HepG2 (cell line): ENCODE measurements around the gene SPHK2. TPM values are rescaled to one million over a fixed set of nuclear protein-coding genes. Genes with fewer than 3 reads are reported as not detected.

Experiments
- ATAC-seq: fragments of 200-7000 bp; cut with Tn5 transposase; 3 replicates; pipeline ENCODE4 v1.9.1; 2020; ENCODE audit warnings: mild to moderate bottlenecking, moderate library complexity
- BruUV-seq: library from RNA; stranded (reverse); fragments of 400-500 nt; replicated peaks from 2 replicates; lab custom pipeline; 2021; lab: Mats Ljungman, UMichigan
- CTCF ChIA-PET: fragments of 300-600 bp; formaldehyde crosslinking; extraction: SDS; loops from one replicate; lab custom pipeline; 2021; ENCODE audit warnings: low total read pairs, inconsistent platforms, low intra/inter-chr PET ratio; lab: Yijun Ruan, JAX
- POLR2A ChIA-PET: fragments of 350-600 bp; sonication (Branson Sonifier 250); formaldehyde crosslinking; loops from one replicate; lab custom pipeline; 2020; ENCODE audit warnings: antibody characterized with exemption, inconsistent platforms; lab: Yijun Ruan, JAX
- DNase-seq: peaks from one replicate; pipeline ENCODE4 v3.0.0-alpha.2; 2015; ENCODE audit warnings: low spot score
- FAIRE-seq: peaks from 3 replicates; lab custom pipeline; 2011; peaks lifted over from hg19 to GRCh38; lab: Jason Lieb, UNC
- H2AFZ ChIP-seq: one replicate; pipeline ENCODE4 v1.6.1; 2011; ENCODE audit warnings: low read length, inconsistent platforms
- H3K27ac ChIP-seq: fragments of 300-600 bp; 3 replicates; pipeline ENCODE4 v1.8.0; 2011; ENCODE audit warnings: mixed run types, mild to moderate bottlenecking, mixed read lengths, low read length, inconsistent platforms; ENCODE audit not compliant: insufficient read depth; ENCODE audit errors: extremely low read length
- H3K27me3 ChIP-seq, 2 experiments: fragments of 200-600 bp in 1 of 2; 2 replicates in 1 of 2; 3 replicates in 1 of 2; pipeline versions ENCODE4 v1.6.0 to v1.8.0; 2011; ENCODE audit warnings: low read length in 2 of 2, mild to moderate bottlenecking in 2 of 2, moderate library complexity in 2 of 2, inconsistent platforms in 1 of 2; ENCODE audit not compliant: insufficient read depth in 2 of 2, control insufficient read depth in 1 of 2
- H3K36me3 ChIP-seq, 2 experiments: fragments of 200-600 bp in 1 of 2; replicated peaks in 1 of 2; 2 replicates in 1 of 2; 3 replicates in 1 of 2; pipeline versions ENCODE4 v1.5.1 to v1.8.0; 2011; ENCODE audit warnings: low read length in 2 of 2, inconsistent platforms in 1 of 2; ENCODE audit not compliant: insufficient read depth in 2 of 2, control insufficient read depth in 1 of 2
- H3K4me1 ChIP-seq: 2 replicates; pipeline ENCODE4 v1.5.1; 2012; ENCODE audit warnings: low read length, inconsistent platforms; ENCODE audit not compliant: insufficient read depth
- H3K4me2 ChIP-seq: 2 replicates; pipeline ENCODE4 v1.6.0; 2011; ENCODE audit warnings: low read depth, low read length, inconsistent platforms
- H3K4me3 ChIP-seq, 3 experiments: fragments of 200-600 bp in 1 of 3; sonication (generic), shearing (Covaris generic) in 1 of 3; replicated peaks in 1 of 3; 2 replicates each; pipeline ENCODE4 v1.5.1; 2011 to 2016; ENCODE audit warnings: low read length in 3 of 3, inconsistent platforms in 2 of 3, low read depth in 2 of 3, mild to moderate bottlenecking in 2 of 3, control low read depth in 1 of 3, mixed read lengths in 1 of 3; ENCODE audit not compliant: insufficient read depth in 1 of 3
- H3K79me2 ChIP-seq: one replicate; pipeline ENCODE4 v1.6.1; 2011; ENCODE audit warnings: low read length, inconsistent platforms; ENCODE audit not compliant: insufficient read depth
- H3K9ac ChIP-seq: 2 replicates; pipeline ENCODE4 v1.6.0; 2011; ENCODE audit warnings: mild to moderate bottlenecking, low read depth, low read length, inconsistent platforms; ENCODE audit not compliant: insufficient read depth
- H3K9me3 ChIP-seq: 2 replicates; pipeline ENCODE4 v1.5.1; 2012; ENCODE audit warnings: mild to moderate bottlenecking, low read length
- H4K20me1 ChIP-seq: 2 replicates; pipeline ENCODE4 v1.6.0; 2011; ENCODE audit warnings: inconsistent platforms, mild to moderate bottlenecking, low read length, moderate library complexity; ENCODE audit not compliant: insufficient read depth
- FUBP1 ChIP-seq: sonication (generic); formaldehyde crosslinking; IDR thresholded peaks from 2 replicates; pipeline ENCODE4 v1.5.1; 2020; ENCODE audit warnings: missing genetic modification reagents, mild to moderate bottlenecking, borderline replicate concordance
- IRF9 ChIP-seq: sonication (generic); formaldehyde crosslinking; IDR thresholded peaks from 2 replicates; pipeline ENCODE4 v1.8.0; 2022; ENCODE audit warnings: missing genetic modification reagents, mild to moderate bottlenecking, borderline replicate concordance
- KDM1A ChIP-seq: IDR thresholded peaks from 2 replicates; pipeline ENCODE4 v1.6.1; 2016; ENCODE audit warnings: missing compliant biosample characterization
- MYPOP ChIP-seq: sonication (generic); formaldehyde crosslinking; IDR thresholded peaks from 2 replicates; pipeline ENCODE4 v1.8.1; 2023; ENCODE audit warnings: mild to moderate bottlenecking, moderate library complexity, missing genetic modification reagents
- RNF2 ChIP-seq: fragments of 450-650 bp; conservative IDR thresholded peaks from 2 replicates; pipeline ENCODE4 v1.6.1; 2016; ENCODE audit warnings: low read depth
- RNF219 ChIP-seq: sonication (generic); formaldehyde crosslinking; IDR thresholded peaks from 2 replicates; pipeline ENCODE4 v1.5.0; 2020; ENCODE audit warnings: mild to moderate bottlenecking, missing genetic modification reagents
- SMAD3 ChIP-seq: sonication (generic); formaldehyde crosslinking; IDR thresholded peaks from 2 replicates; pipeline ENCODE4 v1.4.0; 2020; ENCODE audit warnings: missing genetic modification reagents
- SOX6 ChIP-seq, 2 experiments: fragments of 450-650 bp in 1 of 2; sonication (generic) in 1 of 2; formaldehyde crosslinking in 1 of 2; IDR thresholded peaks; 2 replicates each; pipeline versions ENCODE4 v1.4.0 to v1.6.1; 2017 to 2020; ENCODE audit warnings: antibody characterized with exemption in 1 of 2, mild to moderate bottlenecking in 1 of 2, missing genetic modification reagents in 1 of 2
- SRSF1 ChIP-seq: fragments of 200-400 bp; formaldehyde crosslinking; optimal IDR thresholded peaks from 2 replicates; pipeline ENCODE3; 2017; ENCODE audit warnings: mild to moderate bottlenecking, low read depth, low read length, moderate library complexity
- THAP11 ChIP-seq: IDR thresholded peaks from 2 replicates; pipeline ENCODE4 v1.6.1; 2016; ENCODE audit warnings: missing biosample characterization, missing genetic modification reagents
- THAP9 ChIP-seq: sonication (generic); formaldehyde crosslinking; IDR thresholded peaks from 2 replicates; pipeline ENCODE4; 2020; ENCODE audit warnings: missing genetic modification reagents, mild to moderate bottlenecking, borderline replicate concordance
- ZNF530 ChIP-seq: sonication (generic); formaldehyde crosslinking; IDR thresholded peaks from 2 replicates; pipeline ENCODE4 v1.5.0; 2020; ENCODE audit warnings: low read depth, mild to moderate bottlenecking, missing genetic modification reagents
- ZNF556 ChIP-seq: sonication (generic); formaldehyde crosslinking; IDR thresholded peaks from 2 replicates; pipeline ENCODE4 v1.4.0; 2020; ENCODE audit warnings: mild to moderate bottlenecking, missing genetic modification reagents, borderline replicate concordance
- ZNF788 ChIP-seq: sonication (generic); formaldehyde crosslinking; IDR thresholded peaks from 2 replicates; pipeline ENCODE4 v1.5.0; 2020; ENCODE audit warnings: mild to moderate bottlenecking, missing genetic modification reagents, borderline replicate concordance
- WGBS: methylation state at CpG from one replicate; pipeline ENCODE4 v1.1.6; 2017; ENCODE audit warnings: low lambda C conversion rate; 5-methylcytosine and 5-hydroxymethylcytosine counted together
- in situ Hi-C: cut with HindIII; loops from 2 replicates; pipeline ENCODE4 v1.10.0; 2017; ENCODE audit warnings: low pct_unique_long_range_greater_than_20kb; ENCODE audit not compliant: extremely low pct_ligation_motif_present
- intact Hi-C: fragments of 100-400 bp; cut with micrococcal nuclease; formaldehyde crosslinking; loops from one replicate; pipeline ENCODE4 v1.10.0; 2022; ENCODE audit not compliant: unreplicated experiment
- polyA plus RNA-seq, 8 experiments: library from polyadenylated mRNA; depleted of rRNA in 3 of 8; stranded (reverse) in 7 of 8; unstranded in 1 of 8; fragments of >200 nt; fragmentation: Illumina TruSeq in 4 of 8; extraction: Trizol in 4 of 8; gene quantifications; 2 replicates each; pipeline versions ENCODE4 v1.2.1 to v1.2.3, GENCODE V29; 2011 to 2016; ENCODE audit warnings: low read depth in 4 of 8, missing spikeins in 1 of 8, mixed read lengths in 1 of 8; ENCODE audit not compliant: insufficient read depth in 1 of 8
- total RNA-seq, 5 experiments: library from RNA; depleted of rRNA; stranded (reverse); fragments of >200 nt; fragmentation: Illumina TruSeq; extraction: Trizol; gene quantifications; 2 replicates each; pipeline ENCODE4 v1.2.3, GENCODE V29; 2016; ENCODE audit warnings: low read depth in 1 of 5

Gene SPHK2
- total and polyA plus RNA-seq, 2 of the 13 experiments (the other 11 are each of a cell fraction or from before 2014, with no cell fraction given): 2.9 to 14.4 TPM

- peaks cover 4% of the 10 kb centered on the region for H3K79me2 ChIP-seq
- no TSS peak for BruUV-seq
- ATAC-seq: peak; percentile 74
- DNase-seq: peak; percentile 82
- H3K4me2 ChIP-seq: peak overlapping the region; percentile 73
- H3K27me3 ChIP-seq: no peaks in the 10 kb centered on the region
- ChIA-PET POLR2A (interaction anchor here (0.9 to 1.8 kb wide), 4 partner anchors 9 to 56 kb away, joined by 3 to 15 read pairs (median 3); partner anchors contain the start of gene FAM83E), CTCF (no interaction called here)
- H3K27ac ChIP-seq: peak overlapping the region; percentile 73
- peak; percentile 68 for FAIRE-seq
- H3K4me1 ChIP-seq: peaks cover 49% of the 10 kb centered on the region
- peak overlapping the region; percentile 52 to 65 (median 63); a peak in 5 of 6 replicates for H3K4me3 ChIP-seq
- no peaks in the 10 kb centered on the region for H3K36me3 ChIP-seq
- H3K9ac ChIP-seq: peak overlapping the region; percentile 66
- WGBS: 84% methylated on average over 40 of the region's 40 CpGs
- in situ Hi-C loops: no loop called here
- H2AFZ ChIP-seq: no peak overlapping the region
- no peaks in the 10 kb centered on the region for H4K20me1 ChIP-seq
- intact Hi-C loops: no loop called here
- no peaks in the 10 kb centered on the region for H3K9me3 ChIP-seq
- TF ChIP-seq SOX6 (IDR thresholded peaks at IDR 0.05): no peak
- TF ChIP-seq SOX6 (CRISPR knock-in tag; IDR thresholded peaks at IDR 0.05): peak; percentile 47; the same call in 1 of the 2 replicates
- TF ChIP-seq THAP9 (CRISPR knock-in tag): no peak
- TF ChIP-seq ZNF788 (CRISPR knock-in tag): peak; percentile 43; the same call in 1 of the 2 replicates
- no peak for TF ChIP-seq IRF9 (CRISPR knock-in tag)
- TF ChIP-seq THAP11 (CRISPR knock-in tag): peak; percentile 87
- TF ChIP-seq SMAD3: no peak
- TF ChIP-seq MYPOP (CRISPR knock-in tag): no peak
- TF ChIP-seq KDM1A (CRISPR knock-in tag): no peak
- no peak for TF ChIP-seq ZNF556
- no peak for TF ChIP-seq FUBP1 (CRISPR knock-in tag)
- no peak for TF ChIP-seq RNF219 (CRISPR knock-in tag)
- no peak for TF ChIP-seq ZNF530 (CRISPR knock-in tag)
- no peak for TF ChIP-seq RNF2
- TF ChIP-seq SRSF1: peak; percentile 72
Observed at GRCh38 chr19:48624067-48624594, 4.8 kb downstream of the SPHK2 start.
